ENCODE data around the gene MYO6. TPM values are rescaled to one million over a fixed set of nuclear protein-coding genes. Genes with fewer than 3 reads are reported as not detected.
"Not testable (repeated sequence)": the region's sequence is repeated elsewhere in the genome, so short reads cannot be mapped to it uniquely, and the experiment has no call there.

The MYO6 gene
- 0.14 and 0.23 TPM in 2 replicates for total RNA-seq

GRCh38 chr6:75748743-75749538 is at the start of gene MYO6:
TSS of gene MYO6 (plus strand) at chr6:75749239. CDS start at chr6:75817548, 68,309 bp downstream.
- H3K4me3 Mint-ChIP-seq, result peak within 1 kb of the TSS; percentile 85
- peaks cover 53% of the 10 kb centered on the region for H3K27me3 Mint-ChIP-seq
- H3K9me3 Mint-ChIP-seq, result no peaks in the 10 kb centered on the region
- peaks cover 4% of the 10 kb centered on the region for H3K4me1 Mint-ChIP-seq
- peak within 1 kb of the TSS; percentile 13 for H3K27ac Mint-ChIP-seq
- DNase-seq, result peak; percentile 80
- H3K36me3 Mint-ChIP-seq (ENCODE audit: low read depth), result no peaks in the 10 kb centered on the region
- intact Hi-C loops (cut with micrococcal nuclease), result no loop called here

- H3K27ac Mint-ChIP-seq; H3K4me1 Mint-ChIP-seq; intact Hi-C loops (cut with micrococcal nuclease); H3K4me3 Mint-ChIP-seq; H3K27me3 Mint-ChIP-seq; H3K9me3 Mint-ChIP-seq: not testable (repeated sequence)
- peaks cover 37% of the 10 kb centered on the region for H3K36me3 Mint-ChIP-seq (ENCODE audit: low read depth)
- peak; percentile 37 for DNase-seq
Measured at GRCh38 chr6:75708334-75708733, 40.7 kb upstream of the MYO6 start.

GRCh38 chr6:75711173-75711572 is 37.9 kb upstream of the MYO6 start:
- H3K9me3 Mint-ChIP-seq, result no peaks in the 10 kb centered on the region
- no peak overlapping the region for H3K27ac Mint-ChIP-seq
- peak; percentile 4 for DNase-seq
- no peaks in the 10 kb centered on the region for H3K27me3 Mint-ChIP-seq
- intact Hi-C loops (cut with micrococcal nuclease), result no loop called here
- peaks cover 47% of the 10 kb centered on the region for H3K36me3 Mint-ChIP-seq (ENCODE audit: low read depth)
- peaks cover 5% of the 10 kb centered on the region for H3K4me1 Mint-ChIP-seq
- no peak overlapping the region for H3K4me3 Mint-ChIP-seq

GRCh38 chr6:75719133-75719532 is 29.9 kb upstream of the MYO6 start:
- peaks cover 17% of the 10 kb centered on the region for H3K36me3 Mint-ChIP-seq (ENCODE audit: low read depth)
- intact Hi-C loops (cut with micrococcal nuclease), result no loop called here
- no peak overlapping the region for H3K4me3 Mint-ChIP-seq
- H3K27me3 Mint-ChIP-seq, result no peaks in the 10 kb centered on the region
- DNase-seq, result no peak
- H3K27ac Mint-ChIP-seq, result no peak overlapping the region
- no peaks in the 10 kb centered on the region for H3K4me1 Mint-ChIP-seq
- H3K9me3 Mint-ChIP-seq, result no peaks in the 10 kb centered on the region

GRCh38 chr6:75723382-75723781 is 25.7 kb upstream of the MYO6 start:
- Mint-ChIP-seq H3K36me3 (ENCODE audit: low read depth) (no peaks in the 10 kb centered on the region), H3K9me3 (no peaks in the 10 kb centered on the region), H3K27ac (no peak overlapping the region), H3K4me1 (no peaks in the 10 kb centered on the region), H3K4me3 (no peak overlapping the region), H3K27me3 (peaks cover 2% of the 10 kb centered on the region)
- peak; percentile 21 for DNase-seq
- intact Hi-C loops (cut with micrococcal nuclease), result no loop called here

- DNase-seq, result peak; percentile 33
- Mint-ChIP-seq H3K9me3 (no peaks in the 10 kb centered on the region), H3K27me3 (peaks cover 5% of the 10 kb centered on the region), H3K36me3 (ENCODE audit: low read depth) (no peaks in the 10 kb centered on the region), H3K27ac (no peak overlapping the region), H3K4me1 (no peaks in the 10 kb centered on the region), H3K4me3 (no peak overlapping the region)
- intact Hi-C loops (cut with micrococcal nuclease), result no loop called here
Measured at GRCh38 chr6:75727206-75727605, 21.8 kb upstream of the MYO6 start.

GRCh38 chr6:75731029-75731428 is 18.0 kb upstream of the MYO6 start:
- H3K27ac Mint-ChIP-seq; H3K4me1 Mint-ChIP-seq; H3K4me3 Mint-ChIP-seq; H3K36me3 Mint-ChIP-seq (ENCODE audit: low read depth); intact Hi-C loops (cut with micrococcal nuclease); H3K9me3 Mint-ChIP-seq; H3K27me3 Mint-ChIP-seq: not testable (repeated sequence)
- DNase-seq, result peak; percentile 14

GRCh38 chr6:75735491-75736186 is 13.4 kb upstream of the MYO6 start:
- peaks cover 5% of the 10 kb centered on the region for H3K27me3 Mint-ChIP-seq
- no peaks in the 10 kb centered on the region for H3K4me1 Mint-ChIP-seq
- DNase-seq, result peak; percentile 10
- H3K36me3 Mint-ChIP-seq (ENCODE audit: low read depth), result no peaks in the 10 kb centered on the region
- intact Hi-C loops (cut with micrococcal nuclease), result no loop called here
- no peaks in the 10 kb centered on the region for H3K9me3 Mint-ChIP-seq
- no peak overlapping the region for H3K27ac Mint-ChIP-seq
- no peak overlapping the region for H3K4me3 Mint-ChIP-seq

- peaks cover 34% of the 10 kb centered on the region for H3K27me3 Mint-ChIP-seq
- no peaks in the 10 kb centered on the region for H3K36me3 Mint-ChIP-seq (ENCODE audit: low read depth)
- intact Hi-C loops (cut with micrococcal nuclease), result no loop called here
- H3K4me1 Mint-ChIP-seq, result peaks cover 2% of the 10 kb centered on the region
- no peak overlapping the region for H3K4me3 Mint-ChIP-seq
- no peak for DNase-seq
- no peaks in the 10 kb centered on the region for H3K9me3 Mint-ChIP-seq
- no peak overlapping the region for H3K27ac Mint-ChIP-seq
Measured at GRCh38 chr6:75743971-75744370, 5.1 kb upstream of the MYO6 start.

- DNase-seq, result no peak
- Mint-ChIP-seq H3K4me3 (no peak overlapping the region), H3K9me3 (no peaks in the 10 kb centered on the region), H3K4me1 (peaks cover 4% of the 10 kb centered on the region), H3K27me3 (peaks cover 46% of the 10 kb centered on the region), H3K36me3 (ENCODE audit: low read depth) (no peaks in the 10 kb centered on the region), H3K27ac (no peak overlapping the region)
- intact Hi-C loops (cut with micrococcal nuclease), result no loop called here
Measured at GRCh38 chr6:75745404-75745803, 3.6 kb upstream of the MYO6 start.

- no peaks in the 10 kb centered on the region for H3K36me3 Mint-ChIP-seq (ENCODE audit: low read depth)
- intact Hi-C loops (cut with micrococcal nuclease), result no loop called here
- H3K9me3 Mint-ChIP-seq, result no peaks in the 10 kb centered on the region
- no peak overlapping the region for H3K4me3 Mint-ChIP-seq
- H3K4me1 Mint-ChIP-seq, result peaks cover 4% of the 10 kb centered on the region
- peaks cover 53% of the 10 kb centered on the region for H3K27me3 Mint-ChIP-seq
- no peak overlapping the region for H3K27ac Mint-ChIP-seq
- DNase-seq, result no peak
Measured at GRCh38 chr6:75746221-75746620, 2.8 kb upstream of the MYO6 start.

- no peak for DNase-seq
- intact Hi-C loops (cut with micrococcal nuclease), result no loop called here
- Mint-ChIP-seq H3K9me3 (no peaks in the 10 kb centered on the region), H3K27ac (no peak overlapping the region), H3K4me1 (peaks cover 4% of the 10 kb centered on the region), H3K27me3 (peaks cover 56% of the 10 kb centered on the region), H3K4me3 (peak overlapping the region; percentile 2), H3K36me3 (ENCODE audit: low read depth) (no peaks in the 10 kb centered on the region)
Measured at GRCh38 chr6:75747152-75747992, 1.7 kb upstream of the MYO6 start.

- DNase-seq, result peak; percentile 4
- no peaks in the 10 kb centered on the region for H3K36me3 Mint-ChIP-seq (ENCODE audit: low read depth)
- peak overlapping the region; percentile 79 for H3K4me3 Mint-ChIP-seq
- no peak overlapping the region for H3K27ac Mint-ChIP-seq
- intact Hi-C loops (cut with micrococcal nuclease), result no loop called here
- H3K27me3 Mint-ChIP-seq, result peaks cover 57% of the 10 kb centered on the region
- H3K9me3 Mint-ChIP-seq, result no peaks in the 10 kb centered on the region
- H3K4me1 Mint-ChIP-seq, result peaks cover 4% of the 10 kb centered on the region
Measured at GRCh38 chr6:75748003-75748742, 866 bp upstream of the MYO6 start.

Measured in activated CD4-positive, alpha-beta T cell treated with anti-CD3 and anti-CD28 coated beads, Interleukin-2, amount 10 ng/mL, durations not matched to agents 24 days and 14 days (primary cell).